ENCODE measurements around the gene CCDC187. TPM values are rescaled to one million over a fixed set of nuclear protein-coding genes. Genes with fewer than 3 reads are reported as not detected.

CCDC187 gene
- total RNA-seq, 1 donor from 2014 or later, result not detected

GRCh38 chr9:136285501-136286358, 18.2 kb downstream of the CCDC187 start:
- intact Hi-C loops (cut with micrococcal nuclease), result no loop called here

GRCh38 chr9:136284951-136285350, 18.9 kb downstream of the CCDC187 start:
- intact Hi-C loops (cut with micrococcal nuclease), result loop anchor here (5.0 kb wide), 1 partner anchor 38 kb away; the partner anchor contains the start of gene QSOX2

GRCh38 chr9:136284311-136284710, 19.6 kb downstream of the CCDC187 start:
- intact Hi-C loops (cut with micrococcal nuclease), result loop anchor here (5.0 kb wide), 1 partner anchor 37 kb away; the partner anchor contains the start of gene QSOX2

- intact Hi-C loops (cut with micrococcal nuclease), result loop anchor here (1.0 to 5.0 kb wide), 3 partner anchors 36 to 117 kb away; partner anchors contain the start of genes QSOX2 and SNAPC4
Observed at GRCh38 chr9:136283291-136284235, 20.3 kb downstream of the CCDC187 start.

GRCh38 chr9:136282272-136282861, 21.5 kb downstream of the CCDC187 start:
- intact Hi-C loops (cut with micrococcal nuclease), result loop anchor here (5.0 kb wide), 1 partner anchor 35 kb away; the partner anchor contains the start of gene QSOX2

GRCh38 chr9:136281421-136282271, 22.2 kb downstream of the CCDC187 start:
- intact Hi-C loops (cut with micrococcal nuclease), result loop anchor here (5.0 kb wide), 1 partner anchor 34 kb away; the partner anchor contains the start of gene QSOX2

GRCh38 chr9:136280535-136281315, 23.2 kb downstream of the CCDC187 start:
- intact Hi-C loops (cut with micrococcal nuclease), result loop anchor here (5.0 kb wide), 1 partner anchor 33 kb away; the partner anchor contains the start of gene QSOX2

- intact Hi-C loops (cut with micrococcal nuclease), result no loop called here
Observed at GRCh38 chr9:136279471-136279870, 24.4 kb downstream of the CCDC187 start.

GRCh38 chr9:136278894-136279293, 25.0 kb downstream of the CCDC187 start:
- intact Hi-C loops (cut with micrococcal nuclease), result no loop called here

GRCh38 chr9:136278221-136278620, 25.7 kb downstream of the CCDC187 start:
- intact Hi-C loops (cut with micrococcal nuclease), result no loop called here

- intact Hi-C loops (cut with micrococcal nuclease), result no loop called here
Observed at GRCh38 chr9:136277746-136278145, 26.1 kb downstream of the CCDC187 start.

- intact Hi-C loops (cut with micrococcal nuclease), result no loop called here
Observed at GRCh38 chr9:136276716-136277115, 27.2 kb downstream of the CCDC187 start.

- intact Hi-C loops (cut with micrococcal nuclease), result no loop called here
Observed at GRCh38 chr9:136275655-136276429, 28.1 kb downstream of the CCDC187 start.

- intact Hi-C loops (cut with micrococcal nuclease), result no loop called here
Observed at GRCh38 chr9:136274786-136275654, 28.9 kb downstream of the CCDC187 start.

- intact Hi-C loops (cut with micrococcal nuclease), result no loop called here
Observed at GRCh38 chr9:136273921-136274785, 29.7 kb downstream of the CCDC187 start.

GRCh38 chr9:136273244-136273865, 30.5 kb downstream of the CCDC187 start:
- intact Hi-C loops (cut with micrococcal nuclease), result no loop called here

Data from T-helper 1 cell treated with Interleukin-12 subunit alpha and Interleukin-12 subunit beta and Interleukin-4 antibody, amounts not matched to agents 30 ng/mL and 1 ng/mL, for 36 hours (primary cell).